A673 (cell line): ENCODE data around the gene PBRM1. TPM values are rescaled to one million over a fixed set of nuclear protein-coding genes. Genes with fewer than 3 reads are reported as not detected.

Experiments used
- BruUV-seq: library from RNA; stranded (reverse); fragments of 400-500 nt; replicated peaks from 2 replicates; lab custom pipeline; 2021; lab: Mats Ljungman, UMichigan
- CTCF ChIA-PET: fragments of 300-600 bp; sonication (Branson Sonifier 250); formaldehyde crosslinking; loops from one replicate; lab custom pipeline; 2022; ENCODE audit warnings: antibody characterized with exemption; lab: Charles Lee
- POLR2A ChIA-PET: fragments of 300-600 bp; sonication (Branson Sonifier 250); formaldehyde crosslinking; loops from one replicate; lab custom pipeline; 2022; ENCODE audit warnings: antibody characterized with exemption; ENCODE audit not compliant: low non-redundant PET; lab: Charles Lee
- DNase-seq: peaks from one replicate; pipeline ENCODE4 v3.0.0-alpha.2; 2015; ENCODE audit warnings: low spot score
- H3K27ac ChIP-seq: fragments of 200-600 bp; sonication (generic); 2 replicates; pipeline ENCODE4 v1.5.1; 2016; ENCODE audit warnings: mixed run types, low read depth, mild to moderate bottlenecking, mixed read lengths, antibody characterized with exemption, low read length; ENCODE audit not compliant: poor library complexity, severe bottlenecking
- H3K27me3 ChIP-seq: fragments of 200-600 bp; sonication (generic); replicated peaks from 2 replicates; pipeline ENCODE4 v1.6.1; 2017; ENCODE audit warnings: mixed run types, low read depth, mild to moderate bottlenecking, mixed read lengths, antibody characterized with exemption, low read length; ENCODE audit not compliant: insufficient read depth, poor library complexity
- H3K36me3 ChIP-seq: fragments of 200-600 bp; sonication (generic); 2 replicates; pipeline ENCODE4 v1.6.1; 2016; ENCODE audit warnings: mixed run types, mild to moderate bottlenecking, mixed read lengths, antibody characterized with exemption, low read length; ENCODE audit not compliant: insufficient read depth, poor library complexity, severe bottlenecking
- H3K4me1 ChIP-seq: fragments of 200-600 bp; sonication (generic); 2 replicates; pipeline ENCODE4 v1.6.1; 2017; ENCODE audit warnings: mixed run types, mild to moderate bottlenecking, mixed read lengths, antibody characterized with exemption, low read length; ENCODE audit not compliant: insufficient read depth, poor library complexity, severe bottlenecking
- H3K4me3 ChIP-seq: fragments of 200-600 bp; sonication (generic); 2 replicates; pipeline ENCODE4 v1.5.1; 2016; ENCODE audit warnings: low read depth, mixed run types, mild to moderate bottlenecking, mixed read lengths, low read length; ENCODE audit not compliant: poor library complexity, severe bottlenecking
- H3K9me3 ChIP-seq: fragments of 200-600 bp; sonication (generic); 2 replicates; pipeline ENCODE4 v1.6.1; 2016; ENCODE audit warnings: mixed run types, low read depth, mild to moderate bottlenecking, mixed read lengths, antibody characterized with exemption, low read length; ENCODE audit not compliant: poor library complexity, severe bottlenecking
- EZH2 ChIP-seq: fragments of 200-600 bp; sonication (generic); IDR thresholded peaks from 2 replicates; pipeline ENCODE4 v1.6.1; 2017; ENCODE audit warnings: borderline replicate concordance, low read depth, mild to moderate bottlenecking, mixed read lengths, antibody characterized with exemption, low read length; ENCODE audit not compliant: poor library complexity, severe bottlenecking
- intact Hi-C: fragments of 100-400 bp; cut with micrococcal nuclease; formaldehyde crosslinking; loops from one replicate; pipeline ENCODE4 v1.10.0; 2022; ENCODE audit not compliant: unreplicated experiment
- total RNA-seq: library from RNA; stranded (reverse); gene quantifications from 2 replicates; pipeline ENCODE4 v1.2.3, GENCODE V29; 2021
- TF ChIP-seq, protein P1 (sequence below): fragments of 300-800, 200-600 bp; sonication (generic); conservative IDR thresholded peaks from 2 replicates; pipeline ENCODE4 v1.5.1; 2017; ENCODE audit warnings: low read depth, mild to moderate bottlenecking, antibody characterized with exemption, low read length, moderate library complexity, mixed read lengths

PBRM1 gene
- total RNA-seq, 1 experiment from 2014 or later: 65.0 TPM

- no TSS peak for BruUV-seq
- no peak overlapping the region for H3K27ac ChIP-seq
- ChIA-PET CTCF (no interaction called here), POLR2A (no interaction called here)
- DNase-seq: no peak
- no peaks in the 10 kb centered on the region for H3K9me3 ChIP-seq
- TF ChIP-seq, protein P1, sequence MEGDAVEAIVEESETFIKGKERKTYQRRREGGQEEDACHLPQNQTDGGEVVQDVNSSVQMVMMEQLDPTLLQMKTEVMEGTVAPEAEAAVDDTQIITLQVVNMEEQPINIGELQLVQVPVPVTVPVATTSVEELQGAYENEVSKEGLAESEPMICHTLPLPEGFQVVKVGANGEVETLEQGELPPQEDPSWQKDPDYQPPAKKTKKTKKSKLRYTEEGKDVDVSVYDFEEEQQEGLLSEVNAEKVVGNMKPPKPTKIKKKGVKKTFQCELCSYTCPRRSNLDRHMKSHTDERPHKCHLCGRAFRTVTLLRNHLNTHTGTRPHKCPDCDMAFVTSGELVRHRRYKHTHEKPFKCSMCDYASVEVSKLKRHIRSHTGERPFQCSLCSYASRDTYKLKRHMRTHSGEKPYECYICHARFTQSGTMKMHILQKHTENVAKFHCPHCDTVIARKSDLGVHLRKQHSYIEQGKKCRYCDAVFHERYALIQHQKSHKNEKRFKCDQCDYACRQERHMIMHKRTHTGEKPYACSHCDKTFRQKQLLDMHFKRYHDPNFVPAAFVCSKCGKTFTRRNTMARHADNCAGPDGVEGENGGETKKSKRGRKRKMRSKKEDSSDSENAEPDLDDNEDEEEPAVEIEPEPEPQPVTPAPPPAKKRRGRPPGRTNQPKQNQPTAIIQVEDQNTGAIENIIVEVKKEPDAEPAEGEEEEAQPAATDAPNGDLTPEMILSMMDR: no peak
- no peak for TF ChIP-seq EZH2
- H3K27me3 ChIP-seq: no peaks in the 10 kb centered on the region
- H3K4me3 ChIP-seq: no peak overlapping the region
- intact Hi-C loops: no loop called here
- H3K36me3 ChIP-seq: peaks cover 9% of the 10 kb centered on the region
- peaks cover 5% of the 10 kb centered on the region for H3K4me1 ChIP-seq
Observed at GRCh38 chr3:52523386-52524257, 162.1 kb downstream of the PBRM1 start.

DNA sequence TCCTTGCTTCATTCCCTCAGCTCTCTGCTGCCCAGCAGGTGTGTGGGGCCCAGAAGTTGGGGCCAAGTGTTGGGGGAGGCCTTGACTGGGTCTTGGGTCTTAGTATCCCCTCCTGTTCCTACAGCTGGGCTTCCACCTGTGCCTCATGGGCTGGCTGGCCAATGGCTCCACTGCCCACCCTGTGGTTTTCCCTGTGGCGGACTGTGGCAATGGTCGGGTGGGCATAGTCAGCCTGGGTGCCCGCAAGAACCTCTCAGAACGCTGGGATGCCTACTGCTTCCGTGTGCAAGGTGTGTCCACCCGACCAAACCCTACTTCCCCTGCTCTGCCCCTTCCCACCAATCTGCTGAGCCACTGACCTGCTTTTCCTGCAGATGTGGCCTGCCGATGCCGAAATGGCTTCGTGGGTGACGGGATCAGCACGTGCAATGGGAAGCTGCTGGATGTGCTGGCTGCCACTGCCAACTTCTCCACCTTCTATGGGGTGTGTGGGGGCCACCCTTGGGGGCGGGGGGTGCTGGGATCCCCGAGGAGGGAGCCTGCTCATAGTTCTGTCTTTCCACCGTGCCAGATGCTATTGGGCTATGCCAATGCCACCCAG, 163.0 kb downstream of the PBRM1 start:
- intact Hi-C loops: no loop called here
- CTCF ChIA-PET: no interaction called here

DNA sequence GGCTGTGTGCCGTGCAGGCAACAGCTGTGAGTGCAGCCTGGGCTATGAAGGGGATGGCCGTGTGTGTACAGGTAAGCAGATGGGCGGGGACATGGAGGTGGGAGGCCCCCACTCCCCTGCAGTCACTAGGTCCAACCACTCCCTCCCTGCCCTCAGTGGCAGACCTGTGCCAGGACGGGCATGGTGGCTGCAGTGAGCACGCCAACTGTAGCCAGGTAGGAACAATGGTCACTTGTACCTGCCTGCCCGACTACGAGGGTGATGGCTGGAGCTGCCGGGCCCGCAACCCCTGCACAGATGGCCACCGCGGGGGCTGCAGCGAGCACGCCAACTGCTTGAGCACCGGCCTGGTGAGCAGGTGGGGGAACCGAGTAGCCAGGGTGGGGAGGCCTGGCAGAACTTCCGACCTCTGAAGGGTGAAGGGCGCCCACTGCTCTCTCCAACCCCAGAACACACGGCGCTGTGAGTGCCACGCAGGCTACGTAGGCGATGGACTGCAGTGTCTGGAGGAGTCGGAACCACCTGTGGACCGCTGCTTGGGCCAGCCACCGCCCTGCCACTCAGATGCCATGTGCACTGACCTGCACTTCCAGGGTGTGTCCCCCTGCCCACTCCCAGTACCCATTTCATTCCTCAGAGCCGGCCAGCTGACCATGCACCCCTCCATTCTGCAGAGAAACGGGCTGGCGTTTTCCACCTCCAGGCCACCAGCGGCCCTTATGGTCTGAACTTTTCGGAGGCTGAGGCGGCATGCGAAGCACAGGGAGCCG, 163.6 kb downstream of the PBRM1 start:
- Histone ChIP-seq H3K36me3 (peaks cover 9% of the 10 kb centered on the region), H3K27ac (no peak overlapping the region), H3K9me3 (no peaks in the 10 kb centered on the region), H3K27me3 (no peaks in the 10 kb centered on the region), H3K4me3 (no peak overlapping the region), H3K4me1 (peaks cover 5% of the 10 kb centered on the region)
- no peak for DNase-seq
- ChIA-PET CTCF (no interaction called here), POLR2A (no interaction called here)
- TF ChIP-seq, protein P1: no peak
- TF ChIP-seq EZH2: no peak
- intact Hi-C loops: no loop called here
- BruUV-seq: no TSS peak

More for the DNA sequence above, 163.0 kb downstream of the PBRM1 start:
- Histone ChIP-seq H3K4me1 (peaks cover 5% of the 10 kb centered on the region), H3K9me3 (no peaks in the 10 kb centered on the region), H3K4me3 (no peak overlapping the region), H3K27me3 (no peaks in the 10 kb centered on the region), H3K36me3 (peaks cover 9% of the 10 kb centered on the region), H3K27ac (no peak overlapping the region)
- no peak for DNase-seq
- no peak for TF ChIP-seq EZH2
- TF ChIP-seq, protein P1: no peak
- BruUV-seq: no TSS peak
- POLR2A ChIA-PET: no interaction called here
